ENCODE measurements around the gene SRPX. TPM values are rescaled to one million over a fixed set of nuclear protein-coding genes. Genes with fewer than 3 reads are reported as not detected.

SRPX gene
- total and polyA plus RNA-seq, 8 donors: 2.3 to 23.6 (median 12.6) TPM

- peak in 1 of 4 donors; percentile 8 for ATAC-seq
- no peaks in the 10 kb centered on the region for H3K9me3 ChIP-seq
- no peak for DNase-seq
- WGBS, 2 donors: 70 to 92% methylated on average over 4 of the region's 4 CpGs
- no peak for TF ChIP-seq CTCF (IDR thresholded peaks at IDR 0.05)
- no peaks in the 10 kb centered on the region for H3K36me3 ChIP-seq
- H3K27ac ChIP-seq: no peak overlapping the region
- intact Hi-C loops (cut with DNase I): no loop called here
- no peak for FAIRE-seq
- no peaks in the 10 kb centered on the region for H3K4me1 ChIP-seq
- H3K4me3 ChIP-seq: no peak overlapping the region
- no peaks in the 10 kb centered on the region for H3K27me3 ChIP-seq
These were observed 111.4 kb downstream of the SRPX start for GRCh38 chrX:38109042-38109898.

- no peak for TF ChIP-seq CTCF (IDR thresholded peaks at IDR 0.05)
- FAIRE-seq (no peak), ATAC-seq (peak; percentile 76 to 87 (median 84)), DNase-seq (peak in 1 of 6 donors; percentile 26)
- Histone ChIP-seq H3K36me3 (no peaks in the 10 kb centered on the region), H3K27me3 (no peaks in the 10 kb centered on the region), H3K27ac (no peak overlapping the region), H3K9me3 (no peaks in the 10 kb centered on the region), H3K4me1 (no peaks in the 10 kb centered on the region), H3K4me3 (no peak overlapping the region)
- intact Hi-C loops (cut with DNase I): no loop called here
- 11 to 27% methylated on average over 6 of the region's 6 CpGs for WGBS, 2 donors
These were observed 112.3 kb downstream of the SRPX start for GRCh38 chrX:38108364-38108763.

- intact Hi-C loops (cut with DNase I): no loop called here
- WGBS, 2 donors: 42 to 53% methylated on average over 6 of the region's 6 CpGs
- Histone ChIP-seq H3K9me3 (no peaks in the 10 kb centered on the region), H3K4me3 (no peak overlapping the region), H3K36me3 (no peaks in the 10 kb centered on the region), H3K4me1 (no peaks in the 10 kb centered on the region), H3K27ac (no peak overlapping the region), H3K27me3 (no peaks in the 10 kb centered on the region)
- DNase-seq (peak in 1 of 6 donors; percentile 1), FAIRE-seq (no peak), ATAC-seq (peak in 3 of 4 donors; percentile 36 to 63 (median 63))
- no peak for TF ChIP-seq CTCF (IDR thresholded peaks at IDR 0.05)
These were observed 113.5 kb downstream of the SRPX start for GRCh38 chrX:38106991-38107655.

GRCh38 chrX:38105216-38105725, 115.4 kb downstream of the SRPX start:
- H3K4me3 ChIP-seq: no peak overlapping the region
- no peak for ATAC-seq
- no peaks in the 10 kb centered on the region for H3K9me3 ChIP-seq
- no peaks in the 10 kb centered on the region for H3K4me1 ChIP-seq
- 74 to 90% methylated on average over 6 of the region's 6 CpGs for WGBS, 2 donors
- DNase-seq: no peak
- H3K27me3 ChIP-seq: no peaks in the 10 kb centered on the region
- no peak overlapping the region for H3K27ac ChIP-seq
- intact Hi-C loops (cut with DNase I): no loop called here
- H3K36me3 ChIP-seq: no peaks in the 10 kb centered on the region
- no peak for FAIRE-seq
- no peak for TF ChIP-seq CTCF (IDR thresholded peaks at IDR 0.05)
